Measurements from ENCODE around the gene CDC25C. TPM values are rescaled to one million over a fixed set of nuclear protein-coding genes. Genes with fewer than 3 reads are reported as not detected.

The CDC25C gene
- 11.7 TPM for polyA plus RNA-seq (ENCODE audit: insufficient read length)
- long read RNA-seq, donor 1, result 0 reads
- long read RNA-seq, donor 2, partial matches to known transcripts, result 0 of 2 reads
- long read RNA-seq, donor 2, other reads (novel, unspliced or antisense), result 0 of 2 reads
- long read RNA-seq, donor 3, partial matches to known transcripts, result 0 of 1 reads
- long read RNA-seq, donor 3, other reads (novel, unspliced or antisense), result 0 of 1 reads
- long read RNA-seq, donor 4, result 0 reads
- long read RNA-seq, donor 5, partial matches to known transcripts, result 0 of 2 reads
- long read RNA-seq, donor 5, other reads (novel, unspliced or antisense), result 0 of 2 reads
- long read RNA-seq, donor 6, partial matches to known transcripts, result 0 of 1 reads
- long read RNA-seq, donor 6, other reads (novel, unspliced or antisense), result 0 of 1 reads
- long read RNA-seq, donor 7, partial matches to known transcripts, result 5 of 7 reads
- long read RNA-seq, donor 7, other reads (novel, unspliced or antisense), result 0 of 7 reads
- long read RNA-seq, donor 8, result 0 reads

GRCh38 chr5:138331449-138332368 is at the start of gene CDC25C:
Gene CDC25C, minus strand, starts transcription at chr5:138331804. Its CDS starts 624 bp downstream, at chr5:138331180.
- peak; percentile 98 for DNase-seq

GRCh38 chr5:138372653-138373052 is 41.0 kb upstream of the CDC25C start:
- DNase-seq, result no peak

GRCh38 chr5:138372225-138372624 is 40.6 kb upstream of the CDC25C start:
- DNase-seq, result no peak

GRCh38 chr5:138371454-138371853 is 39.9 kb upstream of the CDC25C start:
- no peak for DNase-seq

GRCh38 chr5:138370537-138370936 is 38.9 kb upstream of the CDC25C start:
- DNase-seq, result no peak

- DNase-seq, result no peak
Measured at GRCh38 chr5:138369706-138370105, 38.1 kb upstream of the CDC25C start.

GRCh38 chr5:138369261-138369660 is 37.7 kb upstream of the CDC25C start:
- DNase-seq, result no peak

GRCh38 chr5:138366632-138367382 is 35.2 kb upstream of the CDC25C start:
- no peak for DNase-seq

GRCh38 chr5:138364576-138364975 is 33.0 kb upstream of the CDC25C start:
- no peak for DNase-seq

GRCh38 chr5:138360941-138361452 is 29.4 kb upstream of the CDC25C start:
- DNase-seq, result no peak

- DNase-seq, result no peak
Measured at GRCh38 chr5:138359621-138360020, 28.0 kb upstream of the CDC25C start.

GRCh38 chr5:138354926-138355378 is 23.3 kb upstream of the CDC25C start:
- DNase-seq, result no peak

- DNase-seq, result no peak
Measured at GRCh38 chr5:138354387-138354786, 22.8 kb upstream of the CDC25C start.

- peak; percentile 60 for DNase-seq
Measured at GRCh38 chr5:138353560-138354080, 22.0 kb upstream of the CDC25C start.

- DNase-seq, result no peak
Measured at GRCh38 chr5:138352722-138353559, 21.3 kb upstream of the CDC25C start.

GRCh38 chr5:138352071-138352721 is 20.6 kb upstream of the CDC25C start, which contains the start of gene KDM3B:
Gene KDM3B, plus strand, starts transcription at chr5:138352685. Its CDS starts 111 bp downstream, at chr5:138352796.
- DNase-seq, result peak; percentile 88

GRCh38 chr5:138351517-138351916 is 19.9 kb upstream of the CDC25C start:
- DNase-seq, result no peak

GRCh38 chr5:138351056-138351455 is 19.5 kb upstream of the CDC25C start:
- DNase-seq, result no peak

GRCh38 chr5:138350563-138350890 is 18.9 kb upstream of the CDC25C start:
- no peak for DNase-seq
